HL-60/S4 treated with phorbol 12-myristate 13-acetate at 8.2 ng/mL for 4 days and 3 days (cell line): ENCODE results near the gene SEMA3E.

Source experiments
- in situ Hi-C: fragments of 300-500 bp; cut with MboI; formaldehyde crosslinking; loops from 2 replicates; pipeline ENCODE4 v1.15.0; 2022; ENCODE audit warnings: low sequenced_read_pairs

SEMA3E gene

DNA sequence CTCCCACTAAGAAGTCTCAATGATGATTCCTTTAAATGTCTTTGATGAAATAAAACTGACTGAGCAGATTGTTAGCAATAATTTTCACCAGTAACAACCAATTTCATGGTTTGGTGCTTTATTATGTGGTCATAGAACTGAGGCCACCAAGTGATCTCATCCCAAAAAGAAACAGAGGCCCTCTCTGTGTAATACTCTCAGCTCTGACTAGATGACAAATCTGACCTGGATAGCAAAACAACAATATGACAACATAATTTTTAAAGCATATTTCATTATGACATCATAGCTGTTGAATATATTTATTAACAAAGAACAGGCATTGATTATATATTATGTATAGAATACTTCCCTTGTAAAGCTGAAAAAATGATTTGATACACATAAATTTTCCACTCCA is 5.9 kb downstream of the SEMA3E start:
- in situ Hi-C loops, result no loop called here

DNA sequence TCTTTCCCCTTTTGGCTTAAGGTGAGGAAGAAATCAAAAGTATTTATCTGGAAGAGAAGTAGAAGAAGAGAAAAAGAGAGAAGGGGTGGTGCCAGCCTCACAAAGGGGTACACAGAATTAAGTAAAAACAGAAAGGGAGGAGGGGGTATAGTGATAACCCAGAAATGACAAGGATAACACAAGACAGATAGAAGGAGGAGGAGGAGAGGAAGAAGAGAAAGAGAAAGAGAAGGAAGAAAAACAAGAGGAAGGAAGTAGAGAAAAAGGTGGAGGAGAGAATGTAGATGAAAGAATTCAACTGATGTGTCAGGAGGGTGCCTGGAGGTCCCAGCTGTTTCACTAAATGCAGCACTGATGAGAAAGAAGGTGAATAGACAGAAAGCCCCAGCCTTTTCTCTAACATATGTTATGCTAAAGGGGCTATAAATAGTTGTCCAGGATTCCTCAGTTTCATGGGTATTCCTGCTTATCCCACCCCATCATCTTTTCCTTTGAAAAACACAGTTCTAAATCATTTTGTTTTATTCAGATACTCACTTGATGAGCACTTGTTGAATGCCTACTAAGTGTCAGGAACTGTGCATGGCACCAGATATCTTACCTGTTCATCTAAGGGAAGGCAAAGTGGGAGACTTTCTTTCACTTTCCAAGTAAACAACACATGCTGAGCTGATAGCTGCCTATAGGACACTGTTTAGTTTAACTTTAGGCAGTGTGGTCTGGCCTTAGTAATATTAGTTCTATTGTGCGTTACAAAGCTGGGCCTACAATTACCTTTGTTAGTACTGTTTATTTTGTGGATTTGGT is 8.0 kb downstream of the SEMA3E start:
- in situ Hi-C loops, result no loop called here

DNA sequence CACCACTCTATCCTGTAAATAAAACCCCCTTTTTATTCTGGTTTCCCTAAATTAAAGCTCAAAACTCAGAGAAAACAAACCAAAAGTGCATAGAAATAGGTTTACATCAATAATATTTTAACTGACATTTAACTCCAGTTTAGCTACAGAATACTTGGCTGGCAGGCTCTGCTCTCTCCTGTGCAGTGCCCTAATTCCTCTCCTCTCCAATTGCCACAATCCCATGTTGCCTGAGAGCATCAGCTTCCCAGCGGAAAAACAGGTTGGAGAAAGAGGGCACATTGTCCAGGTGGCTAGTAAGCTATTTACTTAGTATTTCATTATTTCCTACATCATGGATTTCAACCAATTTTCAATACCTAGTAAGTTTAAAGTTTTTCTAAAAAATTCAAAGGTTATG is 8.7 kb downstream of the SEMA3E start:
- in situ Hi-C loops, result no loop called here

DNA sequence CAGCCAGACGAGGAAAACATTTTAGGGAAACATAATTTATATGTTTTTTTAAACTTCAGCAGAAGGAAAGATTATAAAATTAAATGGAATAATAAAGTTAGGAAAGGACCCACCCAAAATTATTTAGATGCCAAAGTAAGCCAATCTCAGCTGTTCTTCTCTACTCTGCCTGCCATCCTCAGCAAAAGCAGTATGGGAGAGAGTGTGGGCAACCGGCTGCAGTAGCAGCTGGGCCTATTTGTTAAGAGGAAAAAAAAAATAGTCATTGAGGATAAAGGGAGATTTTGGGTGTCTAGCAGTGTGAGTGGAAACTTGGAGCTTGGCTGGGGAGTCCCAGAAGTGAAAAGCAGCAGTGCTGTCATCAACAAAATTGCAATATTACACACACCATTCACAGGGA is 15.4 kb downstream of the SEMA3E start:
- in situ Hi-C loops, result no loop called here

DNA sequence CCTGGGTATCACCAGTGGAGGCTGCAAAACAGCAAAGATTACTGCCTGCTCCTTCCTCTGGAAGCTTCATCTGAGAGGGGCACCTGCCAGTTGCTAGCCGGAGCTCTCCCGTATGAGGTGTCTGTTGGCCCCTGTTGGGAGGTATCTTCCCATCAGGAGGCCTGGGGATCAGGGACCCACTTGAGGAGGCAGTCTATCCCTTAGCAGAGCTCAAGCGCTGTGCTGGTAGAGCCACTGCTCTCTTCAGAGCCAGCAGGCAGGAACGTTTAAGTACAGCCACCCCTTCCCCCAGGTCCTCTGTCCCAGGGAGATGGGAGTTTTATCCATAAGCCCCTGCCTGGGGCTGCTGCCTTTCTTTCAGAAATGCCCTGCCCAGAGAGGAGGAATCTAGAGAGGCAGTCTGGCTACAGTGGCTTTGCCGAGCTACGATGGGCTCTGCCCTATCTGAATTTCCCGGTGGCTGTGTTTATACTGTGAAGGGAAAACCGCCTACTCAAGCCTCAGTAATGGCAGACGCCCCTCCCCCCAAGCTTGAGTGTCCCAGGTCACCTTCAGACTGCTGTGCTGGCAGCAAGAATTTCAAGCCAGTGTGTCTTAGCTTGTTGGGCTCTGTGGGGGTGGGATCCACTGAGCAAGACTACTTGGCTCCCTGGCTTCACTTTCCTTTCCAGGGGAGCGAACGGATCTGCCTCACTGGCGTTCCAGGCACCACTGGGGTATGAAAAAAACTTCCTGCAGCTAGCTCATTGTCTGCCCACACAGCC is 19.6 kb downstream of the SEMA3E start:
- in situ Hi-C loops, result no loop called here

DNA sequence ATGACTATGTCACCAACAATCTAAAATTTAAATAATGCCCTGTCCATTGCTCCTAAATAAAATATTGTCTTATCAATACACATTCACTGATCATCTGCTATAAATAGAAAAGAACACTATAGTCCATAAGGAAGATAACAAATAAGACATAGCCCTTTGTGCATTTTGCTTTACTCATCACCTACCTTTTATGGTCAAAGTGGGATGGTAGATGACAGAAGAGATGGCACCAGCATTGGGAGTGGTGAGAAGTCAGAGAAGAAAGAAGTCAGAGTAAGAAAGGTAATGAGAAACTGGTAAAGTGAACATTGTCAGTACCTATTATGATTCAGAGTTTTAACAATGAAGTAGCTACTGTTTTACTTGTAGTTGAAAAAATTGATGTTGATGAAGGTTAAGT is 31.1 kb downstream of the SEMA3E start:
- in situ Hi-C loops, result no loop called here

DNA sequence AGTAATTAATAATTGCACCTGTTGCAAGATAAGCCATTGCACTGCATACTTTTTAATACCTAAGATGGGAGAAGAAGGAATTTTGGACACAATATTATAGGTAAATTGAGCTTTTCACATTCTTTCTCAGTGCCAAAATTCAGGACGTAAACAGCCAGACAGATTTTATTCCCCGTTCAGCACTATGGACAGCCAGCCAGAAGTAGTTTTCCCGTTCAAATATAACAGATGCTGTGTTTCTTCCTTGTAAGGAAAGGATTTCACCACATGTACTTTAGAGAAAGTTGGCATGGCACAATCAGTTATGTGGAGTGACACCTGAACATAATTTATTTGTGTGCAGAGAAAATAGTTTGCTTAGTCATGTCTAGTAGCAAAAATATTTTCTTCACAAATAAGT is 34.8 kb downstream of the SEMA3E start:
- in situ Hi-C loops, result no loop called here

DNA sequence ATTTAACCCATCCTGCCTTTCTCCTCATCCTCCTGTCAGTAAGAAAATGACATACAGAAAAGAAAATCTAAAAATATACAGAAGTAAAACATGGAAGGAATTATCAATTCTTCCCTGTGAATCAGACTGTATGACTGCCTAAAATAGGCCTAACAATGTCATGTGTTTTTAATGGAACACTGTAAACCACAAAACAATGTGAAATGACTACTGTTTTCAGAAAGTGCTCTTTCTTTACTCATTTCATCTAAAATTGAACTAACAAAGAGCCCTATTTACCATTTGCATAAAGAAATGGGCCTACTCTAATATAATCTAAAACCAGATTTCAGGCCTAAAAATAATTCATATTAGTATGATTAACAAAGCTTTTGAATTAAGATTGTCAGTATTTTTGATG is 35.7 kb downstream of the SEMA3E start:
- in situ Hi-C loops, result no loop called here

DNA sequence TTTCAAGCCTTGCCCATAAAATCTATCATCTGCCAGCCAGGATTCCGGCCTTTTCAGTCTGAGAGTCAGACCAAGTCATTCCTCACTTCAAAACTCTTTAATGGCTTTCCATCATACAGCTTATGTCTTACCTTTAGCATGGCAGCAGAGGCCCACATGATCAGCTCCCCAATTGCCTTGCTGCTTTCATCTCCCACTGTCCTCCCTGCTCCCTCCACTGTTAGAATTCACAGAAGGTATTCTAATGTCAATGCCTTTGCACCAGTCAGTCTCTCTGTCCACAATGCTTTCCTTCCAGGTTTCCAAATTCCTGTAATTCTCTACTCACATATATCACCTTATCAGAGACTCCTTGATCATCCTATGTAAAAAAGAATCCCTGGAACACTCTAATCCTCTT is 37.2 kb downstream of the SEMA3E start:
- in situ Hi-C loops, result no loop called here

DNA sequence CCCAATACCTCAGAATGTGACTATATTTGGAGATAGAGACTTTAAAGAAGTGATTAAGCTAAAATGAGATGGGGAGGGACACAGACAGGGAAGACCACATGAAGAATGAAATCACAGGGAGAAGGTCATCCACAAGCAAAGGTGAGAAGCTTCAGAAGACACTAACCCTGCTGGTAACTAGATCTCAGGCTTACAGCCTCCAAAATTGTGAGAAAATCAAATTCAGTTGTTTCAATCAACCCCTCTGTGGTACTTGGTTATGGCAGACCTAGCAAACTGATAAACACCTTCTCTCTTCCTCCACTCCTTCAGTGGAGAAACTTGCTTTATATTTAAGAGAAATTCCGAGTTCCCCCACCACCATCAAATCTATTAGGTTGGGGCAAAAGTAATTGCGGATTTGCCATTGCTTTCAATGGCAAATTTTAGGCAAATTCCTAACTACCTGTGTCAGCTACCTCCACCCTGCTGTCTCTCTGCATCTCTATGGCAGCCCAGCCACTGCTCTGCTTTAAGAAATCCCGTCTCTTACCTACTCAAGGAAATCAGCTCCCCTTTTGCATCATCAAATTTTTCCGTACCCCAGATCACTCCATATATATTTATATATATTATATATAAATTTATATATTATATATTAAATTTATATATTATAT is 38.2 kb downstream of the SEMA3E start:
- in situ Hi-C loops, result no loop called here

DNA sequence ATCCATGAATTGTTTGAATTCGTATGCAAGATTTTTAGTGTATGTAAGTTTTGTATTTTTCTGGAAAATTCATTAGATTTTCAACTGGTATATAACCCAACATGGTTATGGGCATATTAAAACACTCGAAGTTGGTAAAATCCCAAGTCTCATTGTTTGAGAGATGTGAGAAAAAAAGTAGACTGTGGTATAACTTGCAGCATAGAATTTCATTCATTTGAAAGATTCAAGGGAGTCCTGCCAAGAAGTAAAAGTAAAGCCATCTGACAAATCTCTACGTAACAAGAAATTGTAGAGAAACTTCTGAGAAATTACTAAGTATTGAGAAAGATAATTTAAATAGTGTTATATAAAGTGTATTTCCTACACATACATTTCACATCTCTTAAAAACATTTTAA is 40.2 kb downstream of the SEMA3E start:
- in situ Hi-C loops, result no loop called here

DNA sequence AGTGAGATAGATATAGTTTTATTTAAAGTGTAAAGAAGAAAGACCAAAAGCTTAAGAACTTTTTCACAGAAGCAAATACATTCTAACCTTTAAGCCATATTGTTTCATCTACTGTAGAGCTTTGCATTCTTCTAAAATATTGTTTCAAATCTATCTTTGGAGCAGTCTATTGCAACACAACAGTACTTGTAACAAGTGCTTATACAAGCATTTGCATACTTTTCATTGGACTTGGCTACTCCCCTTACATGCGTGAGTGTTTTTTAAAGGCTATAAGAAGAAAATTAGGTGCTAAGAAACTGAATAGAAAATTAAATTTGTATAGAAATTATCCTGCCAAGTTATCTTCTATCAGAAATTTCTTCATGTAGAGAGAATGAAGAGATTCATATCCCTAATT is 45.3 kb downstream of the SEMA3E start:
- in situ Hi-C loops, result no loop called here

DNA sequence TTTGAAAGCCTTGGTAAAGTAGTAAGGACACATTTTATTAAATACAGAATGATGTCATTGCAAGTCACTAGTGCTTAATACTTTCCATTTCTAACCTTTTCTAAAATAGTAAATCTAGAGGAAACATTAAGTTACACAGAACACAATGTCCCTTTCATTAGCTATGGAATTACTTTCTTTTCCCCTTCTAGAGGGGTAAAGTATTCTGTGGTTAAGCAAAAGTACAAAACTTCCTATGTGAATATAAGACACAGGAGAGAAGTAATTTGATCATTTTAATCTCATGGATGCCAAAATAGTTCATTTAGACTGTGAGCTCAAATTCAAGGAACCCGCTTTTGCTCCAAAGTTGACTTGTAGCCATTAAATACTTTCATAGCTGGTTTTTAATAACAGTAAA is 49.8 kb downstream of the SEMA3E start:
- in situ Hi-C loops, result no loop called here

DNA sequence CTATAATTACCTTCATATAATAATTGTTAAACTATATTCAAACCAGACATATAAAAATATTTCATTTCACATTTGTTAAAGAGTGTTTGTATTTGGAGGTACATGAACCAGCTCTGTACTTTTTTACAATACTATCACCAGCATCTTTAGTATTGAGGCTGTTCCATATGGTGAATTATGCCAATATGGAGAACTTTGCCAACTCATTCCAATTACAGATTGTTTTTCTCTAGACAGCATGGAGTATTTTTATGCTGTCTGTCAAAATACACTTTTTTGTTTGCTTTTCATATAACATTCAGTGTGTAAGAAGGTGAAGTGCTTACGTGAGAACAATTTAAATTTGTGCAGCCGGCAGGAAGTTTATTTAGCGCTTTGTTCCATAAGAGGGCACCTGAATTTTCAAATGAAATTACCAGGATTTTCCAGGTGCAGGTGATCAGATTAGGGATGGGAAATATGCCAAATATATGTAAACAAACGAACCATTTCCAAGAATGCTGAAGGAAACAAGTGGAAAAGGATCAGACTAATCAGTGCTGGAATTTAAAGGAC is 54.9 kb downstream of the SEMA3E start:
- in situ Hi-C loops, result no loop called here

DNA sequence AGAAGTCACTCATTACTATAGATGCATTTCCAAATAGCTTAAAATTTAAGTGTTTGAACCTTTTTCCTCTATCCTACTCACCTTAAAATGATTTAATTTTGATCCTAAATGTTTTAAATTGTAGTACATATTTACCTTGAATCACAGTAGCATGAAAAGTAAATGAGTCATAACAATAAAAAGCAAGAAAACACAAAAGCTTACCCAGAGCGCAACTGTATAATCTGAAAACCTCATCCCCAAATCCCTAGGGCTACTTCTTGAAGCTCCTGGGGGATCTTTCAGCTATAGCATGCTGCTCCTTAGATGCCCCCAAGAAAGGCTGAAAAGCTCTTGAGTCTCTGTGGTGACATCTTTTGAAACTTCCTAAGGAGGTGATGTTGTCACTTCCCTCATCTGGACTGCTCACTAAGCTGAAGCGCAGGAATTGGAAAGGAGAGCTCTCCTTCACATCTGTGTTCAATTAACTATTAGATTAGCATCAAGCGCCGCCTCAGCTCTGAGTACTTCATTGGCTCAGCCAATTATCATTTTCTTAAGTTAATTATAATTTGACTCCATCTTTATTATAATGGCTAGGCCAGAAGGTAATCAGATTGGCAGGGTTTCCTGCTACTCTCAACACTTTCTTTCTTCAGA is 60.2 kb downstream of the SEMA3E start:
- in situ Hi-C loops, result no loop called here

DNA sequence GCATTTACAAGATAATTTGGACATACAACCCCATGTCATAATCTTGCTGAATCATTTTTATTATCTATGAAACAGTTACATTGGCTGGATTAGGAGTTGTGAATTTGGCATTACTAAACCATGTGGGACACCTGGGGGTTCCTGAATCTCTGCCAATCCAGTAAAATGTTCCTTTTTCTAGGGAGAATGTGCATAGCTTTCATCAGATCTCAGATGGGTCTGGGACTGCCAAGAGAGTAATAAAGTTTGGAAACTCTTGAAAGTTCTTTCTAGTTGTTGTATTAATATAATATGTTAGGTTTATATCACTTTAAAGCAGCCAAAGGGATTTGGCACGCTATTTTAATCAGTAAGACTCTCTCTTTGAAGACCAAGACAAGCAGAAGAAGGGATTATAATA is 62.7 kb downstream of the SEMA3E start:
- in situ Hi-C loops, result no loop called here

DNA sequence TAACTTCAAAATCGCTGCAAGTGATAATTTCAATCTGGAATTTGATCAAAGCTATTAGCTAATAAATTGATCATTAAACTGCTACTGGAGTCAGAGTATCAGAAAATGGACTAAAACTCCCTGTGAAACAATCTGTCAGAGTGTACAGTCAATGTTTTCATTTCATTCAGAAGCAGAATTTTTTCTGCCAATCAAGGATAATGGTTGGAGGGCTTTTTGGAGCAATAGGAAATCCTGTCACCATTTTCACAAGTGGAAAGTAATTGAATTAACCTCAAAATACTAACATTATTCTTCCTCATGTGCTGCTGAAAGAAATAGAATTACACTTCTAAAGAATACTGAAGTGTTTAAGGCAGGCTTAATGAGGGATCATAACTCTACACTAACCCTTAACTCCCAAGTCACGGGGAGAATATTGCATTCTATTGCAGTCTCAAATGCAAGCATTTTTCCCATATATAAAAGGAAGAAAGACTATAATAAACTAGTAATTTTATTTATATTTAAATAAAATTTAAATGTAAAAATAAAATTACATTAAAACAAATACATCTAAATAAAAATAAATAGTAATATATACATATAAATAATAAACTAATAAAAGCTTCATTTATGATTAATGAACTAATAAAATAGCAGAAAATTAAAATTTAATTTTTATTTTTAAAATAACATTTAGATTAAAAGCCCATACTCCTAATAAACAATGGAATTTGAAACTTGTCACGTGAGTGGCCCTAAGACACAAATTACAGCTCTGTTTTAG is 67.1 kb downstream of the SEMA3E start:
- in situ Hi-C loops, result no loop called here

DNA sequence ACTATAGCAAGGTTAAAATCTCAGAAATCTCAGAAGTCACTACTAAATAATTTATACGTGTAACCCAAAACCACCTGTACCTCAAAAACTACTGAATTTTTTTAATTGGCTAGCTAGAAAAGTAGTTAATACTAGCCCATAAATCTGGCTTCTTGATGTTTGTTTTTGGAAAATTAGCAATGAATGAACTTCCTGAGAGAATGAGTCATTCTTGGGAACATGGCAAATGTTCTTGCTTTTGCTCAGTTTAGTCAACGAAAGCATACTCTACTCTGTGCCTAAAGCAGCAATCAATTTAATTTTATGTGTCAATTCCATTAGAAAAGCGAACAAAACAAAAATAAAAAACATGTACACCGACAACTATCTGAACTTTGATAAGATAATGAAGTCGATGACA is 69.2 kb downstream of the SEMA3E start:
- in situ Hi-C loops, result no loop called here

DNA sequence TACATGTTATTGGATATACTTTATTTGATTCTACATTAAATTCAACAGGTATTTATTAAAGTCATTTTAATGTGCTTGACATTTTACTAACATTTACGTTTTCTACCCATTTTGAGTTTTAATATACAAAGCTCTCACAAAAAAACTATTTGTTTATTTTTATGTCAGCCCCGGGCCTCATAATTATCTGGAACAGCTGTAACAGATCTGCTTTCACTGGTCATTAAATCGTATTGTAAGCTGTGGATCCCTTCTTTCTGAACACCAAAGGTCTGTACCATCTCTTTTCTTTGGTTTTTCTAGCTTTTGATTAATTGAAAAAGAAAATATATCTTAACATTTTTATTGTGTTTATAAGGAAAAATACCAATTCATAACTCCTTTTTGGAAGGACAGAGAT is 73.5 kb downstream of the SEMA3E start:
- in situ Hi-C loops, result no loop called here

DNA sequence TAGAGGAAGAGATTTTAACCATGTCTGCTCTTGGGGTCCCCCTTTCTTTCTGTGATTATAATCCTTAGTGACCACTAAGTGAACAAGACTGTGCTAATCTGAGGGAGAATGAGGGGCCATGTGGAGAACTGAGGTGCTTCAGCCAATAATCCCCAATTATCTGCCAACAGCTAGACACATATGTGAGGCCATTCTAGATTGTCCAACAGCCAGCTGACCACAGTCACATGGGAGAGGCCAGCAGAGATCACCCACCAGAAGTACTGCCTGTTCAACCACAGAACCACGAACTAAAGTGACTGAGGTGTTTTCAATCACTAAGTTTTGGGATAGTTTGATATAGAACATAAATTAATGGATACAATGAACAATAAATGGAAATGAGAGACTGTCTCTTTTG is 74.3 kb downstream of the SEMA3E start:
- in situ Hi-C loops, result no loop called here
